HS-27A (cell line): ENCODE measurements around the gene KLHDC7B.

Source experiments
- DNase-seq: peaks from one replicate; pipeline ENCODE4 v3.0.0-alpha.2; 2012; ENCODE audit warnings: low read depth, missing footprints

KLHDC7B gene

DNA sequence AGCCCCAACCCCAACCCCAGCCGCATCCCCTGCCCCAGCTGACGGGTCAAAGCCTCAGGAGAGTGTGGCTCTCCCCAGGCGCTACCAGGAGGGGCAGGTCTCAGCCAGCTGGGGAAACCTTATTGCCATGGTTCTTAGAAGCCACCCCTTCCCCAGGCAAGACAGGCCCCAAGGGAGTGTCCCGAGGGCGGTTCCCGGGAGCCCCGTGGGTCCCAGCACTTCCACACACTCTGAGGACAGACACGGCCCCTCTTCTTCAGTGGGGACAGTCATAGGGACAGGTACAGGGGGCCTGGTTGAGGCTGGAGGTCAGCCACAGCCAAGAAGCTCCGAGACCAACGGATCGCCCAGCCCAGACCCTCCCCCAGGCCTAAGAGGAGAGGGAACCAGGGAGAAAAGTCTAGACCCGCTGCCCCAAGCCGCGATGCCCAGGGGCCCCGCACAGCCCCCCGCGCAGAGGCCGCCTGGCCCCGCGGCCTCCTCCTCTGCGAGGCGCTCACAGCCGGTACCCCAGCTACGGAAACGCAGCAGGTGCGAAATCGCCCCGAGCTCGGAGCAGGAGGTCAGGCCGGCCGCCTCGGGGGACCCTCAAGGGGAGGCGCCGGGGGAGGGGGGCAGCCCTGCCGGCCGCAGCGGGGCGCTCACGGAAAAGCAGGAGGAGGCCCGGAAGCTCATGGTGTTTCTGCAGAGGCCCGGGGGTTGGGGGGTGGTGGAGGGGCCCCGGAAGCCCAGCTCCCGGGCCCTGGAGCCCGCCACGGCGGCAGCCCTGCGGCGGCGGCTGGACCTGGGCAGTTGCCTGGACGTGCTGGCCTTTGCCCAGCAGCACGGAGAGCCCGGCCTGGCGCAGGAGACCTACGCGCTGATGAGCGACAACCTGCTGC, 2.6 kb downstream of the KLHDC7B start:
- no peak for DNase-seq

DNA sequence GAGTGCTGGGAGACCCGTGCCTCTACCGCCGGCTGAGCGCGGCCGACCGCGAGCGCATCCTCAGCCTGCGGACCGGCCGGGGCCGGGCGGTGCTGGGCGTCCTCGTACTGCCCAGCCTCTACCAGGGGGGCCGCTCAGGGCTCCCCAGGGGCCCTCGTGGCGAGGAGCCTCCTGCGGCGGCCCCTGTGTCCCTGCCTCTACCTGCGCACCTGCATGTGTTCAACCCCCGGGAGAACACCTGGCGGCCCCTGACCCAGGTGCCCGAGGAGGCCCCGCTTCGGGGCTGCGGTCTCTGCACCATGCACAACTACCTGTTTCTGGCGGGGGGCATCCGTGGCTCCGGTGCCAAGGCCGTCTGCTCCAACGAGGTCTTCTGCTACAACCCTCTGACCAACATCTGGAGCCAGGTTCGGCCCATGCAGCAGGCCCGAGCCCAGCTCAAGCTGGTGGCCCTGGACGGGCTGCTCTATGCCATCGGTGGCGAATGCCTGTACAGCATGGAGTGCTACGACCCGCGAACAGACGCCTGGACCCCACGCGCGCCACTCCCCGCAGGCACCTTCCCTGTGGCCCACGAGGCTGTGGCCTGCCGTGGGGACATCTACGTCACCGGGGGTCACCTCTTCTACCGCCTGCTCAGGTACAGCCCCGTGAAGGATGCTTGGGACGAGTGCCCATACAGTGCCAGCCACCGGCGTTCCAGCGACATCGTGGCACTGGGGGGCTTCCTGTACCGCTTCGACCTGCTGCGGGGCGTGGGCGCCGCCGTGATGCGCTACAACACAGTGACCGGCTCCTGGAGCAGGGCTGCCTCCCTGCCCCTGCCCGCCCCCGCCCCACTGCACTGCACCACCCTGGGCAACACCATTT, 3.5 kb downstream of the KLHDC7B start:
- no peak for DNase-seq

- DNase-seq: no peak
Measured at GRCh38 chr22:50550395-50550794, 4.7 kb downstream of the KLHDC7B start.

DNA sequence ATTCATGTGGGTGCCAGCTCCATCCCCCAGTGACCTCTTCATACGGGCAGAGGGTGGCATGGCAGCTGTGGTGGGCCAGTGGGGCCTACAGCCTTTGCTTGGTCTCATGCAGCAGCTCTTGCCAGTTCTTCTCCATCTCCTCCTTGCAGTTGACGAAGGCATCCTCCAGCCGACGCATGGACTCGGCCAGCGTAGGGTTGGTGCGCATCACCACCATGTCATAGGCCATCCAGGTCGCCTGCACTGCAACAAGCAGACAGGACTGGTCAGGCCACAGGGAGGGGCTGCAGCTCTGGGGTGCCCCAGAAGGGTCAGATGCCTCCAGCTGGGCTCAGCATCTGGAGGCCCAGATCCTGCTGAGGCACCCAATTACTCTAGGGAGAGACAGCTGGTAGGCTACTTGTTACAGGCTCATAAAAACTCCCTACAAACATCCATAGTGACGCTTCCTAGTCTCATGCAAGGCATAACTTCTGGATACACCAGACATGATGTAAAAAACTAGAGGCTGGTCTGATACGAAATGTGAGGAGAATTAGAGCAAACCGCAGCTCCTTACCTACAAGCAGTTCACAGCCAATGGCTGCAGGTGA, 5.6 kb downstream of the KLHDC7B start:
- DNase-seq: no peak

- DNase-seq: no peak
Measured at GRCh38 chr22:50553310-50553709, 7.6 kb downstream of the KLHDC7B start.

- DNase-seq: no peak
Measured at GRCh38 chr22:50556703-50557102, 11.0 kb downstream of the KLHDC7B start.

GRCh38 chr22:50560034-50560433, 14.3 kb downstream of the KLHDC7B start:
- DNase-seq: no peak

DNA sequence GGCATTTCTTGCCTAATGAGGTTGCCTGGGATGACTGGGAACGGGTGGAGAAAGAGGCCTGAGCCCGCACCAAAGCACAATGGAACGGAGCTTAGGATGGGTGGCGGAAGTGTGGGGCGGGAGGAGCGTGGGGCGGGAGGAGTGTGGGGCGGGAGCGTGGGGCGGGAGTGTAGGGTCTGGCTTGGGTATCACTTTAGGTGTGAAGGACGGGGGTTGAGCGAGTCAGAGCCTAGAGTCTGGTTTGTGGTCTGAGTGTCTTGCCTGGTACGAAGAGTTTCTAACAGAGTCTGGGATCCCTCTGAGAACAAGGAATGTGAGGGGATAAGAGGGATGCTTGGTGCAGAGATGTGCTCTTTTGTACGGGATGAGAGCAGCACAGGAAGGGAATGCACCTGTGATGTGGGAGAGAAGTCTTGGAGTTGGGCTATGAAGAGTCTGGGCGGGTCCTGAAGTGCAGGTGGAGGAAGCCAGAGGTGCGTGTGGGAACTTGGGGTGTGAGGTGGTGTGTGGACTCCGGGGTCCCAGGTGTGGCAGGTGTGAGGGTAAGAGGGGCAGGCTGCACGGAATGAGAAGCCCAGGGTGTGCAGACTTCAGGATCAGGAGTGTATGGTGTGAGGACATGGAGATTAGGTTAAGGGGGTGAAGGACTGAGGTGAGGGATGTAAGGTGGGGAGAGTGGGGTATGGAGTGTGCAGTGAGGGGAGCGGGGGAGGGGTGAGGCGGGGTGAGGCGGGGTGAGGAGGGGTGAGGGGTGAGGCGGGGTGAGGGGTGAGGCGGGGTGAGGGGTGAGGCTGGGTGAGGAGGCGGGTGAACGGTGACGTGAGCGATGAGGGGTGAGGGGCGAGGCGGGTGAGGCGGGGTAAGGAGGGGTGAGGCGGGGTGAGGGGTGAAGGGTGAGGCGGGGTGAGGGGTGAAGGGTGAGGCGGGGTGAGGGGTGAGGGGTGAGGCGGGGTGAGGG, 16.0 kb downstream of the KLHDC7B start:
- DNase-seq: no peak

DNA sequence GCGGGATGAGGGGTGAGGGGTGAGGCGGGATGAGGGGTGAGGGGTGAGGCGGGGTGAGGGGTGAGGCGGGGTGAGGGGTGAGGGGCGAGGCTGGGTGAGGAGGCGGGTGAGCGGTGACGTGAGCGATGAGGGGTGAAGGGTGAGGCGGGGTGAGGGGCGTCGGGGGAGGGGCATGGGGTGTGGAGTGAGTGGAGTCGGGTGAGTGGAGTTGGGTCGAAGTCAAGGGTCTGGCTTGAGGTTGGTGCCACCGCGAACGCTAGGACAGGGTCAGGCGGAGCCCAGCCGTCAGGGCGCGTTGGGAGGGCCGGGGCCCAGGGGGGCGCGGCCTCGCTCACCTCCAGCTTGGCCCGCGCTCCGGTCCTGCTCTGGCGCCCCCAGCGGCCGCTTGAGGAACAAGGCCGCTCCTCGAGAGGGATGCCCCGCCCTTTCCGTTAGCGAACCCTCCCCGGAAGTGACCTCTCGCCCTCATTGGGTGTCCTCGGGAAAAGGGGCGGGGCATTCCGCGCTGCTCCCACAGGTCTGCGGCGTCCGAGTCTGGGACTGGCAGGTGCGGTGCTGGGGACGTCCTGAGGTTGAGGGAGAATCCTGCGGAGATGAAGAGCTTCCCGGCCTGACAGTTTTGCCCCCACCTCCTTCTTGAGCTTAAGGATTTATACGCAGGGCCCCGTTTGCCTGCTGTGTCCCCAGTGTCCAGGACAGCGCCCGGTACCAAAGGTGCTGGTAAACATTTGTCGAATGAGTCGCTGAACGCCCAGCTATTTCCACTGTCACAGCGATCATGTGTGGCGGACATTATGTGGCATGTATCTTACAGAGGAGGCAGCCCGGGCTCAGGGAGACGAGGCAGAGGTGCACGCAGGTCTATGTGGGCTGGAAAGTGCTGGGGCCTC, 17.1 kb downstream of the KLHDC7B start, which contains the start of gene SYCE3:
TSS of gene SYCE3 (minus strand) at position 397 of the 890 bp plus-strand sequence. CDS start 6,514 bp downstream, outside the sequence.
- peak; percentile 77 for DNase-seq

DNA sequence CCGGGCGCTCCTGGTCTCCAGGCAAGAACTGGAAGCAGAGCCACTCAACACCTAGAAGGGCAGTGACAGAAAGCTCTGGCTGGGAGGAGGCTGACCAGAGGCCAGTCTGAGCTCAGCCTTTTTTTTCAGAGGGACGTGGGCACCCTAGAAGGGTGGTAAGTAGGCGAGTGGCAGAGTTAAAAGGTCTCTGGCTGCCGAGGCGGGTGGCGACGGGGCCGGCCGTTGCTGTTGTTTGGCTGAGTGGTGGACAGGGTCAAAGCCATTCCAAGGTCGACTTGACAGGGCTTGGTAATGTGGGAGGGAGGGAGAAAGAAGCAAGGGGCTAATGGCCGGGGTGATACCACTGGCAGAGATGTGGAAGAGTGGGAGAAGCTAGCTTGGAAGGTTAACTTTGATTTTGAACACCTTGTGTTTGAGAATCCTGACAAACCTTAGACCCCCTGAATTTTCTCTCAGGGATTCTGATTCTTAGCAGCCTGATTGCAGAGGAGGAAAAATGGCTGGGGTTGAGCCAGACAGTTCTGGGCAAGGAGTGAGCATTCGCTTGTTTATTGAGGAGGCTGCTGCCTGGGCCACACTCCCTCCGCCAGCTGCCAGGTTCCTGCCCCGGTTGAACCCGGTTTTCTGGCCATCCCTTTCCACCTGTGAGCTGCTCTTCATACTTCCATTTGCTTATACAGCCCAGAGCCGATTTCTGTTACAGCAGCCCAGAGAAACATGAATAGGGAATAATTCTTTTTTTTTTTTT, 17.9 kb downstream of the KLHDC7B start:
- no peak for DNase-seq

DNA sequence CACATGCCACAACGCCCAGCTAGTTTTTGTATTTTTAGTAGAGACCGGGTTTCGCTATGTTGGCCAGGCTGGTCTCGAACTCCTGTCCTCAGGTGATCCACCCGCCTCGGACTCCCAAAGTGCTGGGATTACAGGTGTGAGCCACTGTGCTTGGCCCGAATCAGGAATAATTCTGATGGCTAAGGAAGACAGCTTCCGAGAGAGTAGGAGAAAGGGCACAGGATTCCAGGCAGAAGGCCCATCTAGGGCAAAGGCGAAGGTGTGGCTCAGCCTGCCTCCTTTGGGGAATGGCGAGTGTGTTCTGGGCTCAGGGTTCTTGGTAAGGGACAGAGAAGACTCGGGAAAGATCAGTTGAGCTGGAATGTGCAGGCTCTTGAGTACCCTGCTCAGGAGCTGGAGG, 18.6 kb downstream of the KLHDC7B start:
- no peak for DNase-seq

DNA sequence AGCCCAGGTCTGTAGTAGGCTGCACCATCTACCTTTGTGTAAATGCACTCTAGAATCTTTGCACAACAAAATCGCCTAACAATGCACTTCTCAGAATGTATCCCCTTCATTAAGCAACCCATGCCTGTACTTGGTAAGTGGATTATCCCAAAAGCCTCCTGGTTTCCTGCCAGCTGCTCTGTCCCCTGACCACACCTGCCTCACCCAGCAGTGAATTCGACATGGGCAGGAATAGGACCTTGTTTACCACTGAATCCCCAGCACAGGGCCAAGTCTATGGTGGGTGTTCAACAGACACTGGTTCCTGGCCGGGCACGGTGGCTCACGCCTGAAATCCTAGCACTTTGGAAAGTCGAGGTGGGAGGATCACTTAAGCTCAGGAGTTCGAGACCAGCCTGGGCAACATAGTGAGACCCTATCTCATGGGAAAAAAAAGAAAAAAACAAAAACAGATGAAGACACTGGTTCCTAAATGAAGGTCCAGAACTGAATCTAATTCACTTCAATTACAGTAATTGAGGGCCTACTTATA, 22.1 kb downstream of the KLHDC7B start:
- DNase-seq: no peak

GRCh38 chr22:50568626-50569025, 22.9 kb downstream of the KLHDC7B start:
- DNase-seq: no peak

DNA sequence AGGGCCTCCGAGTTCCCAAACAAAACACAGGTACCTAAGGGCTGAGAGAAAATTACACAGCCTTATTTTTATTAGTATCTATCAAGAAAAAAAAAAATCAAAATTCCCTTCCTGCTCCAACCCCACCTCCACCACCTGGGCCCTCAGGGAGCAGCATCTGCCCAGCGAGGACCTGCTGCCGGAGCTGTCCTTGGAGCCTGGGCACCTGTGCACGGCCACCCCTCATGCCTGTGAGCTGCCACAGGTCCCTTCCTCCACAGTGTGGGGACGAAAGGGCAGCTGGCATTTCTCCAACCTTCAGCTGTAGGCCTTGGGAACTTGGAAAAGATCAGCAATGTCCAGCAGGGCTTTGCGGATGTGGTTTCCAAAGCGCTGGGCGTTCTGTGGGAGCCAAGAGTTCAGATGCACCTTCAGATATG, 23.4 kb downstream of the KLHDC7B start:
- DNase-seq: no peak

- DNase-seq: no peak
Measured at GRCh38 chr22:50569896-50570535, 24.3 kb downstream of the KLHDC7B start.

DNA sequence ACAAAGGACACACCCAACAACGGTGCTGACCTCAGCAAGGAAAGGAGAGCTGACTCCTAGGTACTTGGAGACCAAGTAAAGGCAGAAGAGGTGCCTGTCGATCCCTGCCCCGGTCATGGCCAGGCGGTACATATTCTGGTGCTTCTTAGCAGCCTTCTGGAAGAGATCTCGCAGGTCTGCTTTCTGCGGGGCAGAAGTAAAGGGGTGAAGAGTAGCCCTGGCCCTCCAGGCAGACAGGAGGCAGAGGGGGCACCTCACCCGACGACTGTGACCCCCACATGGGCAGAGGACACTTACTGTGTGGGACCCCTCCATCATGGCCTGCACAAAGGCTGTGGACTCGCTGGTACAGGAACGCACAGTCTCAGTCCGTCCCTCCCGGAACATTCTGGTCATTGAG, 25.2 kb downstream of the KLHDC7B start:
- DNase-seq: no peak

GRCh38 chr22:50571264-50572175, 25.8 kb downstream of the KLHDC7B start:
- no peak for DNase-seq

DNA sequence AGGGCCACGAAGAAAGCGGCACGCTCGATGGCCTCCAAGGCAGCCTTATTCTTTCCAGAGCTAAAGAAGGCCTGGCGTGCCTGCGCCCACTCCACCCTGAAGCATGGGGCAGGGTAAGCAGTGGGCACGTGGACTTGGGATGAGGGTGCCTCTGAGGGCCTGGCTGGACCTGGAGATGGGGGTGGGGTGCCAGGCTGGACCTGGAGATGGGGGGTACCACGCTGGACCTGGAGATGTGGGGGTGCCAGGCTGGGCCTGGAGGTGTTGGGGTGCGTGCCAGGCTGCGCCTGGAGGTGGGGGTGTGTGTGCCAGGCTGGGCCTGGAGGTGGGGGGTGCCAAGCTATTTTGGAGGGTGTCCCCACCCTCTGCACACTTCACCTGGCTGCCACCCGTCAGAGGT, 27.3 kb downstream of the KLHDC7B start:
- DNase-seq: no peak
